Measurements from ENCODE around the gene NDUFV1.

Gene NDUFV1

DNA sequence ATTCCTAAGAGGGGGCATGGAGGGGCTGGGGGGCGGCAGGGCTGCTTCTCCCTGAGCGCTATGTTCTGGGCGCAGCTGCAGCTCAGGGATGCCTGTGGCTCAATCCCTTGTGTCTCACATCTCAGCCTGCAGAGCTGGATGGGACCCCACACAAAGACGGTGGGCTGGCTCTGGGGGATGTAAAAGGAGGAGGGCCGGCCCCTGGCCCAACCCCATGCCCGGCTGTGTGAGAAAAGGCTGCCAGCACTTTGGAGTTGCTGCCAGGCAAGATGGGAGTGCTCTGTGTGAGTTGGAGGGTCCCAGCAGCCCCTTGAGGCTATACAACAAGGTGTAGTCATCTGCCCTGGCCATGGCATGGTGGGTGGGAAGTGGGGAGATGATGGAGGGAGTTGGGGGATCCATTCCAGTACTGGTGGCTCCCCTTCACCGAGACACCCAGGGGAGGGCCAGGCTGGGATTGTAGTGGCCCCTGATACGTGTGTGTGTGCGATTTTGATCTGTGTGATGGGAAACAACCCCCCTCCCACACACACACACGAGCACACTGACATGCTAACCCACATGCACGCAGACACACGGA is 34.1 kb downstream of the NDUFV1 start:
- DNase-seq: no peak

DNA sequence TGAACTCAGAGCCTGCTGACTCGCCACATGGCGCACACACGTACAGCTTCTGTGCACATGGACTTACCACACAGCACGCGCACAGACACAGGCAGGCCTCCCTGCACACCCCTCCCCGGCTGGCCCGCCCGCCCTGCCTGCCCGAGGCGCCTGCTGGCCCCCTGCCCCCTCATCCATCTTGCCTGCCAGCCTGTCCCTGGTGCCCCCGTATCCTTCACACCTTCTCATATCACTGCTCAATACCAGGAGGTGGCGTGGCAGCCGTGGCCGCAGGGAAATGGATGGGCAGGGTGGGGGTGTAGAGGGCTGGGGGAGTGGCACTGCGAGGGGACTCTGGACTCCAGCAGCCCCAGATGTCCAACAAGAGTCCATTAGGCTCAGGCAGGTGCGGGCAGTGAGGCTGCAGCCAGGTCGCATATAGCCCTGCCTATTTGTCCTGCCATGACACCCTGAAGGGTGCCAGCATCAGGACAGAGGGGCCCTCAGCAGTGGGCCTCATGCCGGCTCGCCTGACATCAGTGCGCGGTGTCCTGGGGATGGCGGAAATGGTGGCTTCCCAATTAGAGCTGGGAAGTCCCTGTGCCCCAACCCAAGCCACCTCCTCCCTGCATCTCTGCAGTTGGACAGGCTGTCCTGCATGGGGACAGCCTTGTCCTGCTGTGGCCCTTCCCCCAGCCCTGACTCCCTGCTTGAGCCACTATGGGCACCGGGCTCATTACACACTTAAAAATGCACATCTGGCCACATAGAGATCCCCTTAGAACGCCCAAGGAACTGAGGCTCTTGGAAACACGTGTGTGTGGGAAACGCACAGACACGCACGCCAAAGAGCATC is 34.8 kb downstream of the NDUFV1 start:
- DNase-seq: no peak

DNA sequence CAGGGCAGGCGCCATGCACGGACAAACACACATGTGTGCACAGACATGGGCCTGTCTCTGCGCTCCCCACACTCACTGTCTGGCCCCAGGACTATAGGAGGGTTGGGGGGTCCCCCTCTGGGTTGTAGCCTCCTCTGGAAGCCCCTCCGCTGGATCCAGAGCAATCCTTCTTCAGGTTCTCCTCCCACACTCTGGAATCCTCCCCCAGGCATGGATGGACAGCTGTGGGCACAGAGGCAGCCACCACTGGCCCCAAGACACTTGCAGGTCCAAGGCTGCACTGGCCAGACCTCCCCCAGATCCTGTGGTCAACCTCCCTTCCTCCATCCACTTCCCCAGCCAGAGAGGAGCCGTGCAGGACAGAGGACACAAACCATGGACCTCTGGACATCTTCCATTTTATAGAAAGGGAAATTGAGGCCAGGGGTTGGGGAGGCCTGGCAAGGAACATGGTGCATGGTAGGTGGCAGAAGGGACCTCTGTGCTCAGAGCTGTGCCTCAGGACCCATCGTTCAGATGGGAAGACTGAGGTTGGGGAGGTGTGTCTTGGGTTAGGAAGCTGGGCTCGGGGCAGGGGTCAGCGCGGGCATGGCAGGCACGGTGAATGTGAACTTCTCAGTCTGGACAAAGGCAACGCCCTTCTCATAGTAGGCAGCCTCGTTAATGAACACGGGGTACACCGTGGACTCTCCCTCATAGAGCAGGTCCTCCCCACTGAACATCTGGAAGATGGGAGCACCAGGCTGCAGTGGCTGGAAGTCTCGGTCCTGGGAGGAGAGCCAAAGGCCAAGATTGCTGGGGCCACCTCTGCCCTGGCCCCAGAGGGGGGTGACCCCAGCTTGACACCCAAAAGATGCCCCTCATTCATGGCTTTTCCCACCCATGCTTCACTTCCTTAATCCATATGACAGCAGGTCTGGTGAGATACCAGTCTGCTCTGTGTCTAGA is 35.7 kb downstream of the NDUFV1 start:
- DNase-seq: no peak

DNA sequence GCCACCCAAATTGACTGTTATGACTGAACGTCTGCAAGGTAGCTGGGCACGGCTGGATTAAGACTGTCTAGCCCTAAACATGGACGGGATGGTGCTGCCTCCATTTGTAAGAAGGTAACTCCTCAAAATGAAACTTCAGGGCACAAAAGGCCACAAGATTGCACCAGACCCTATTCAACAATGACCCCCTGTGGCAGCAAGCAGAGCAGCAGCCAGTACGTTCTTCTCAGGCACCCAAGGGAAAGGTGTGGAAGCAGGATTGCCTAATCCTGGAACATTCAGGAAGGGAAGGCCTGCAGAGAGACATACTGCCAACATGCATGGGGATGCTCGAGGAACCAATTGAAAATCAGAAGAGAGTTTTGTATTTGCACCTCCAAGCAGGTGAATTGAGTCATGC is 37.3 kb downstream of the NDUFV1 start:
- no peak for DNase-seq

DNA sequence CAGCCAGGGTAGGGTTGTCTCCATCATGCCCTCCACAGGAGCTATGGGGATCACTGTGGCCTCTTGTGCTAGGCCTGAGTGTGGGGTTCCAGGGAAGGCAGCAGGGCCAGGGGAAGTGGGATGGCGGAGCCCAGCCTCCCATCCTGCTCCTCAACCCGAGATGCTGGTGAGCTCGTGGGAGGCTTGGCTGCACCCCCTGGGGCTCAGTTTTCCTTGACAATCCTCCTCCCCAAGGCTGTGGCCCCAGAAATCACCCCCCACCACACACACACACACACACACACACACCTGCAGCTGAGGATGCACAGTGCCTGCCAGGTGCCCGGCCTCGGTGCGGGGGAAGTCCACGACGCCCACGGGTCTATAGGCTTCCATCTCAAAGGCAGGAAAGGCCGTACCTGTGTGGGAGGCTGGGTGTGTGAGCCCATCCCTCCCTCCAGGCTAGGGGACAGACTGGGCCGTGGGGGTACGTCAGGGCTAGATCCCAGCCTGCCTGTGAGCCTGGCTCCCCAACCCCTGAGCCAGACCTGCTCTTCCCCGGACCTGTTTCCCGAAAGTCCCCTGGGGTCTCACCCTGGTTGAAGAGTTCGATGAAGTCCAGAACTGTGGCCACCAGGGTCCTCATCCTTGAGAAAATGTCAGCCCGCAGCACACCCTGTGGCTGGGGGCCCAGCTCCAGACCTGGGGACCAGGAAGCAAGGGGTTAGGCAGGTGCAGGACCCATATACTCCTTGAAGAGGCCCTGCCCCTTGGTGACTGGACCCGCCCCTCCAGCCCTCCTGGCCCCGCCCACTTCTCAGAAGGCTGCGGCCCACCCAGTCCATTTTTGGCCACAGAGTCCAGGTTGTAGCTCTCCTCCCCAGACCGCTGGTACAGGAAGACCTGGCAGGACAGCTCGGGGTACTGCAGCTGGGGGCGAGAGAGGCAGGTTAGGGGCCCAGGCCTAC is 38.0 kb downstream of the NDUFV1 start:
- no peak for DNase-seq

DNA sequence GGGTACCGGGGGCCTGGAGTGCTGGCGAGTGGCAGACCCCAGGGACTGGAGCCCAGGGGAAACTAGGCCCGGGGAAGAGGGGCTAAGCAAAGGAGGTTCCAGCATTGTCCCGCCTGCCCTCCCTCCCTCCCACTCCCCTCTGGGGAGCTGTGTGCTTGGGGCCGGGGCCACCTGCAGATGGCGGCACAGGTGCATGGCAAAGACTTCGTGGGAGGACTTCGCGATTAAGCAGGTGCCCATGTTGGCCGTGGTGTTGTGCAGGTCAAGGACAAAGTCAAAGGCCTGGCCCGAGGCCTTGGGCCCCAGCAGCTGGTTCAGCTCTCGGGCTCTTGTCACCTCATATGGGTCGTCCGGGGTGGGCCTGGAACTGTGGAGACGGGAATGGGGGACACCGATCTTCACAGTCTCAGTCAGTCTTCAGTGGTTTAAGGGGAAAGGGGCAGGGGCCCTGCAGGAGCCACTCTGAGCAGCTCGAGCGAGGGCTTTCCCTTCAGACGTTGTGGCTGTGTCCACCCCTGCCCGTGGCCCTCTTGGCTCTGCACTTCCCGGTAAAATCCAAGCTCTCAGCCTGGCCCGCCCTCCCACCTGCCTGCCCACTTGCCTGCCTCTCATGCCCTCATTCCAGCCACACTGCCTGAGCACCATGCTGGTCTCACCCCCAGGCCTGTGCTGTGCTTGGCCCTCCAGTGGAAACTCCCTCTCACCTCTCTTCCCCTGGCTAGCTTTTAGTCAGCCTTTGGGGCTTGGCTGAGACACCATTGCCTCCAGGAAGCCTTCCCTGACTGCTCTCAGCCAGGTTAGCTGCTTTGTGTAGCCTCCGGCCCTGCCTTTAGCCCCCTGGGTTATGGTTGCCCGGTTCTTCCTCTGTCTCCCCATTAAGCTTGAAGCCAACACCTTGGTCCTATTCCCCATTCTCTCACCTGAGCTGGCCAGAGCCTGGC is 39.1 kb downstream of the NDUFV1 start:
- no peak for DNase-seq

DNA sequence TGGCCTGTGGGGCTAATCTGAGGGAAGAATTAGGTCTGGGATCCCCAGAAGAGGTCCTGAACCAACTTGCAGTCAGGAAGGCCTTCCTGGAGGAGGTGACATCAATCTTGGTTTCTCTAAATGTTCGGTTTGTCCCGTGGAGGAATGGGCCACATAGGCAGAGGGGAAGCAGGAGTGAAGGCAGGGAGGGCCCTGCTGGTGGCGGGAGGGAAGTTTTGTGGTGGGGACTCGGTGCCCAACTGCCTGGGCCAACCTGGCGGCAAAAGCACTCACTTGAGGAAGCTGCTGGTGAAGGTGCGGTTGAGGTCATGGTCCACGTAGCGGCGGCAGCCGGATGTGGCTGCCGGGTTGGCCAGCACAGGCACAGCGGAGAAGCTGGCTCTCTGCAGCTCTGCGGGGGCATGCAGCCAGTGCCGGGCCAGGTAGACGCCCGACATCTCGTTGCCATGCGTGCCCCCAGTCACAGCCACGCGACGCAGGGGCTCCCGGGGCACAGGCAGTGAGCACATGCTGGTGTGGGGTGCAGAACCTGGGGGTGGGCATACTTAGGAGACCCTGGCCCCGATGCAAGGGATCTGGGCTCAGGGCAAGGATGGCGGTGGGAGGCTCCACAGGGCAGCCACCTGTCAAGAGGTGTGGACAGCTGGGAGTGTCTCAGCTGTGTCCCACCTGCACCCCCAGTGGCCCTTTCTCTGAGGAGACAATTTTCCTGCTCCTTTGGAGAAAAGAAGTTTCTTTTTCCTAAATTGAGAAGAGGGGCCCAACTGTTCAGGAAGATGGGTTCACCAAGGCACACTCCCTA is 40.0 kb downstream of the NDUFV1 start:
- DNase-seq: peak; percentile 55

DNA sequence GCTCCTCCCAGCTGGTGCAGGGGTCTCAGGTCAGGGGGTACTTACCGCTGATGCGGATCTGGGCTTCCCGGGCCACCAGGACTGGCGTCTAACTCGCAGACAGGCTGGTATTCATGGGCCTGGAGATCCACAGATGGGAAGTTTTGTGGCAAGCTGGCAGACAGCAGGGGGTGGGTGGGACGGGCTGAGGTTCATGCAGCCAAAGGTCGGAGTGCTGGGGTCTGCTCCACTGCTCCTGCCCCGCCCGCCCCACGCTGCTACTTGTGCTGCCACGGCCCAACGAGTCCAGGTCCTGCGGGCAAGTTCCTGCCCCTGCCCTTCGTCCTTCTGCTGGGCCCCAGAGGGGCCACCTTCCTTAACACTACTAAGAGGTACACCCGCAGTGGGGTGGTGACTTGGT is 40.7 kb downstream of the NDUFV1 start:
- no peak for DNase-seq

DNA sequence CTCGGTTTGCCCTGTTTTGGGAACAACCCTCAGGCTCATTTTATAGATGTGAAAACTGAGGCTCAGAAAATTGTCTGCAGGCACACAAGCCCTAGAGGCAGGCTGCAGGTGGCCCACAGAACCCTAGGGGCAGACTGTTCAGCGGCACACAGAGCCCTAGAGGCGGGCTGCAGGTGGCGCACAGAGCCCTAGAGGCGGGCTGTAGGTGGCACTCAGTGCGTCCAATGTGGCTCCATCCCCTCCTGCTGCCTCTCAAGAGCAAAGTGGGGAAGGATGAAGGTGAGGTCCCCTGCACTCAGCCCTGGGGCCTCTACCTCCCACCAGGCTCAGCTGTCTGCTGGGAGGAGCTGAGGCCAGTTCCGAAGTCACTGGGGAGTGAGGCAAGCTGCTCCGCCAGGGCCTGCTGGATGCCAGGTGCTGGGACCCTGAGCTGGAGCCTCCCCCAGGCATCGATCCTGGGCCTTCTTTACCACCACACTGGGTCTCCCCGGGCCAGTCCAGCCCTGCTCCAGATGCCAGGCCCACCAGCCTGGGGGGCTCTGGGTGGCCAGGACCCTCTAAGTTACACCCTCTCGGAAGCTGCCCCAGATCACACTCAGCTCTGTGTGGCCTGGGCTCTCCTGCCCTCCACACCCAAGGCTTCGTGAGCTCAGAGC is 41.5 kb downstream of the NDUFV1 start:
- peak; percentile 56 for DNase-seq

DNA sequence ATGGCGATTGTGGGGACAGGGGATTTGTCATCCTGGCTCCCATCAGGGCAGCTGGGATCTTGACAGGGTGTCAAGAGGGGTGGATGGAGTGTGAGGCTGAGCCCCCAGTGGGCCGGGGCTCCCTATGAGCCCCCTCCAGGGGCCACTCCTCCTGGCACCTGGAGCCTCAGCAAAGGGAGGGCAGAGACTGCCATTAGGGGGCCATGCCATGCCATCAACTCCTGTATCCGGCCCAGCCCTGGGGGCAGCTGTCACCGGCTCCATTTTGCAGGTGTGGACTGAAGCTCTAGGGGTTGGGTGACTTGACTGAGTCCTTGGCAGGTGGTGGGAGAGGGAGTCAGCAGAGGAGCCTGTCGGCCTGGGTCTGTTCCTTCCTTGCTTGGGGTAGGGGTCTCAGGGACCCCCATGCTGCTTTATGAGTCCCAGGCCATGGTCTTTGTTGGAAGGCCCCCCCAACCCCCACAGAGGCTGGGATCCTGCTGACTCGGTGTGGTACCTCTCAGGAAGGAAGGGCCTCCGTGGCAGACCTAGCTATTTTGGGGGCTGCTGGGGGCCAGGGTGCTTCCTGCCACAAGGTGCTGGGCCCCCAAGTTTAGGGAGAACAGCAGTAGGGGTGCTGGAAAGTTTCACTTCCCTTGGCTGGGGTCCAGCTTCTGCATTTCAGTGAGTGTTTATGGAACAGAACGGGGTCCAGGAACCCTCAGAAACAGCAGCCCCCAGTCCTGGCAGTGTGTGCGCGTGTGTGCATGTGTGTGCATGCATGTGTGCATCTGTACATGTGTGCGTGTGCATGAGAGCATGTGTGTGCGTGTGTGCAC is 42.3 kb downstream of the NDUFV1 start:
- no peak for DNase-seq

DNA sequence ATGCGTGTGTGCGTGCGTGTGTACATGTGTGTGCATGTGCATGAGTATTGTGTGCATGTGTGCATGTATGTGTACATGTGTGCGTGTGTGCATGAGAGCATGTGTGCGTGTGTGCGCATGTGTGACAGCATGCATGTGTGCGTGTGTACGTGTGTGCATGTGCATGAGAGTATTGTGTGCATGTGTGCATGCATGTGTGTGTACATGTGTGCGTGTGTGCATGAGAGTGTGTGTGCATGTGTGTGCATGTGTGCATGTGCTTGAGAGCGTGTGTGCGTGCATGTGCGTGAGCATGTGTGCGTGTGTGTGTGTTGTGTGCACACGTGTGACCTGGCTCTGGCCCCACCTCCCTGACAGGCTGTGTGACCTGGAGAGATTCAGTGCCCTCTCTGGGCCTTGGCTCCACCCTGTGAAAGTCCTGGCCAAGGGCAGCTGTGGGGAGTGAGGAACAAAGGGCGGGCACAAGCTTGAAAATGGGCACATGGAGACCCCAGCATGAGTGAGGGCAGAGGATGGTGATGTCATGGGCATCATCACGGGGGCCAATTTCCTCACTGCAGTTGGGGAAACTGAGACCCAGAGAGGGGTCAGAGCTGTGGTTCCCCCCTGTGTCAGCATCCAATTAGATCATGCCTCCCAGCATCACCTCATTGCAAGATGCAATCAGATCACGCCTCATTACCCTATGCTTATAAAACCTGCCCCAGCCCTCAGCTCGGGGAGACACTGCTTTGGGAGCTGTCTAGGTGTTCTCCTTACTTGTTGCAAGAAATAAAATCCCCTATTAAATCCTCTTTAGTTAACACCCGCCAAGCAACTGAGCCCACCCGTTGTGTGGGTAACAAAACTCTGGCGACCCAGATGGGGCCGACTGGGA is 43.1 kb downstream of the NDUFV1 start:
- DNase-seq: no peak

DNA sequence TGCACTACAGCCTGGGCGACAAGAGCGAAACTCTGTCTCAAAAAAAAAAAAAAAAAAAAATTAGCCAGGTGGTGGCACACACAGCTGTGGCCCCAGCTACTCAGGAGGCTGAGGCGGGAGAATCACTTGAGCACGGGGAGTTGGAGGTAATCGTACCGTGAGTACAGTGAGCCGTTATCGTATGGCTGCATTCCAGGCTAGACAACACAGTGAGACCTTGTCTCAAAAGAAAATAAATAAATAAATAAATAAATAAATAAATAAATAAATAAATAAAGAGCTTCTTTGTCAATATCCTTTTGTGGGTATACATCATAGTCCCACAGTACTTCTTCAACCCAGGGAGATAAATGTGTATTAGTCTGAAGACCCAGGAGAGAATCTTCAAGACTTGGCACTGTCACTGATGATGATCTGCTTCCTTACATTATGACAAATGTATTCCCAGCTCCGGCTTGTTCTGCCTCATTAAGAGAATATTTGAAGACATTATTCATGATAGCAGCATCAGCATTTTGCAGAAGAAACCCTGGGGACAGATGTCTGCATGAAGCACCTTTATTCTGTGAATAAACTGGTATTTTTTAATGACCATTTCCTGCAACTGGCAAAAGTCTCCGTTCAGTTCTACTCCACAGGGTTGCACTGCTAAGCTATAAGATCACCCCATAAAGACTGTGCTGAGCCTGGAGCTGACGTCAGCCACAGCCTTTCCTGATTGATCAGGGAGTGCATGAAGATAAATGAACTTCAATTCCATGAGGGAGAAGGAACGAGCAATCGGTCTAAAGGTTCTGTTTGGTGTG is 45.4 kb downstream of the NDUFV1 start:
- DNase-seq: no peak

DNA sequence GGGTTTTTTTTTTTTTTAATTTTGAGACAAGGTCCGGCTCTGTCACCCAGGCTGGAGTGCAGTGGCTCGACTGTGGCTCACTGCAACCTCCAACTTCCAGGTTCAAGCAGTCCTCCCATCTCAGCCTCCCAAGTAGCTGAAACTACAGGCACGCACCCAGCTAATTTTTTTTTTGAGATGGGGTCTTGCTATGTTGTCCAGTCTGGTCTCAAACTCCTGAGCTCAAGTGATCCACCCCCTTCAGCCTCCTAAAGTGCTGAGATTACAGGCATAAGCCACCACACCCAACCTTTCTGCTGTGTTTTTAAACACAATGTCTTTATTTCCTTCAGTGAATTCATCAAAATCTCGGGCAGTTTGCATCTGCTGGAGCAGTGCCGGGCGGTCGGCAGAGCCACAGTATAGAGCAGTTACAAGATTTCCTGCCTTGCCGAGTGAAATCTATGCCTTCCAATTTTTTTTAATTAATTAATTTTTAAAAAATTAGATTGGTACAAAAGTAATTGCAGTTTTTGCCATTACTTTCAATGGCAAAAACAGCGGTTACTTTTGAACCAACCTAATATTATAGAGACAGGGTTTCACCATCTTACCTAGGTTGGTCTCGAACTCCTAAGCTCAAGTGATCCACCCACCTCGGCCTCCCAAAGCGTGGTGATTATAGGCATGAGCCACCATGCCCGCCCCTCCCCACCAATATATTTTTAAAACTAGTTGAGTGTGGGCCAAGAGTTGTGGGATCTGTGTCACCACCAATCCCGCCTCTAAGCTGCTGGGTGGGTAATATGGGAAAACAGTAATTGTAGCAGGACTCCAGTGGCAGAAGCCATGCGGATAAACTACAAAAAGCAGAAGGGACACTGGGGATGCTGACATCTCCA is 46.5 kb downstream of the NDUFV1 start:
- no peak for DNase-seq

DNA sequence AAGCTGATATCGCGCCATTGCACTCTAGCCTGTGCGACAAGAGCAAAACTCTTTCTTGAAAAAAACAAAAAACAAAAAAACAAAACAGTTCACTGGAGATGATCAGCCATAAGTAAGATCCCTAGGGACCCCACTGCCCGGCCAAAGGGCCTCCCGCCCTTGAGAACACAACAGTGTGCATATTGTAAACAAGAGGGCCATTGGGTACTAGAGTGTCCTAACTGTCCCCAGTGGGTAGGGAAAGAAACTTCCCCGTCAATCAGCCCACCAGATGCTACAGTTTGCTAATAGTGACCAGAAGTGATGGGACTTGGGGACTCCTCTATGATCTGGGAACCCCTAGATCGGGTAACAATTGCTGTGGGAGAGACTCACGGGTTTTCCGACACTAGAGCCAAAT is 47.5 kb downstream of the NDUFV1 start:
- DNase-seq: no peak

DNA sequence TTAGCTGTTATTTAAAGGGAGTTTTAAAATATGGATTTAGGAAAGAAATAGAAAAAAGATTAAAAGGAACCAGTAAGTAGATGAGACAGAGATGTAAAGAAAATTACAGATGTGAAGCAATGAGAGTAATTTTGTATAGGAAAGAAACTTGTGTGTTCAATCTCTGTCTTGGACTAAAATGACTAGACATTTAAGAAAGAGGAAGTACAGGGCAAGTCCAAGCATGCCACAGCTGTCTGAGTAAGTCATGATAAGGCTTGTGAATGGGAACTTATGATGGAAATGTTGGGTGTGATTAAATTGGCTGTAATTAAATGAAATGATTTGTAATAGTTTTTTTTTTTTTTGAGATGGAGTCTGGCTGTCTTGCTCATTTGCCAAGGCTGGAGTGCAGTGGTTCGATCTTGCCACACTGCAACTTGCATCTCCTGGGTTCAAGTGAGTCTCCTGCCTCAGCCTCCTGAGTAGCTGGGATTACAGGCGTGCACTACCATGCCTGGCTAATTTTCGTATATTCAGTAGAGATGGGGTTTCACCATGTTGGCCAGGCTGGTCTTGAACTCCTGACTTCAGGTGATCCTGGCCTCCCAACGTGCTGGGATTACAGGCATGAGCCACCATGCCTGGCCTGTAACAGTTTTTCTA is 49.7 kb downstream of the NDUFV1 start:
- no peak for DNase-seq
